ENCODE data around the gene MALRD1.

DNA sequence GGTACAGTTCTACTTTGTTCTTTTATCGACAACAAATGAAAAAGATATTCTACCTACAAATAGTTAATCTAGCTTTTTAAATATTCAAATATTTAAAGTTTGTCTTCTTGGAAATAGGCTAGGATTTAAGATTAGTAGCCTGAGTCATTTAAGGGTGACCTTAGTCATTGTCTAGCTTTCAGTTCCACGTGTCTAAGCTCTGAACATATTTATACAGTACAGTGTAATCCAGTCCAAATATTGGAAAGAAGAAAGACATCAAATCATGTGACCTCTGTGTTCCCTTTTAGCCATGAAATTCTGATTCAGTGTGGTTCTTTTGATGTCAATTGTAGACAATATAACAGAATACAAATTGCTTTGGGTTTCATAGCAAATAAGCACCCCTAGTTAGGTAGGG is 121.1 kb downstream of the MALRD1 start:
- TF ChIP-seq POLR2A (IDR thresholded peaks at IDR 0.05) (no peak), CTCF (IDR thresholded peaks at IDR 0.05) (no peak)

All from thyroid gland (tissue), 4 donors.